ENCODE results near the gene TSPAN12. TPM values are rescaled to one million over a fixed set of nuclear protein-coding genes. Genes with fewer than 3 reads are reported as not detected.

Gene TSPAN12
- total and polyA plus RNA-seq, 2 experiments from 2014 or later = 3.7 to 9.3 TPM

- H3K27ac ChIP-seq = peak overlapping the region; percentile 94
Observed at GRCh38 chr7:120856621-120857352, 1.2 kb downstream of the TSPAN12 start.

GRCh38 chr7:120856198-120856597 is 1.7 kb downstream of the TSPAN12 start:
- DNase-seq (ENCODE audit: low read depth in 1 of 2, low spot score in 1 of 2) = no peak
- Histone ChIP-seq H3K4me3 (peak overlapping the region; percentile 89), H3K4me1 (ENCODE audit: low read depth) (no peaks in the 10 kb centered on the region), H3K27me3 (no peaks in the 10 kb centered on the region), H3K36me3 (no peaks in the 10 kb centered on the region), H3K27ac (no peak overlapping the region), H3K9me3 (ENCODE audit: low read depth) (no peaks in the 10 kb centered on the region)
- TF ChIP-seq CTCF (IDR thresholded peaks at IDR 0.05; ENCODE audit: low read depth, low read length) = no peak

More at GRCh38 chr7:120856621-120857352, 1.2 kb downstream of the TSPAN12 start:
- peak overlapping the region; percentile 89 for H3K4me3 ChIP-seq
- H3K36me3 ChIP-seq = no peaks in the 10 kb centered on the region
- no peaks in the 10 kb centered on the region for H3K27me3 ChIP-seq
- peak; percentile 15 to 50 for DNase-seq (ENCODE audit: low read depth in 1 of 2, low spot score in 1 of 2)
- H3K4me1 ChIP-seq (ENCODE audit: low read depth) = no peaks in the 10 kb centered on the region
- H3K9me3 ChIP-seq (ENCODE audit: low read depth) = no peaks in the 10 kb centered on the region
- TF ChIP-seq CTCF (IDR thresholded peaks at IDR 0.05; ENCODE audit: low read depth, low read length) = no peak

GRCh38 chr7:120852700-120853099 is 5.2 kb downstream of the TSPAN12 start:
- no peak overlapping the region for H3K27ac ChIP-seq
- H3K27me3 ChIP-seq = no peaks in the 10 kb centered on the region
- no peaks in the 10 kb centered on the region for H3K4me1 ChIP-seq (ENCODE audit: low read depth)
- TF ChIP-seq CTCF (IDR thresholded peaks at IDR 0.05; ENCODE audit: low read depth, low read length) = no peak
- DNase-seq (ENCODE audit: low read depth in 1 of 2, low spot score in 1 of 2) = no peak
- H3K4me3 ChIP-seq = no peak overlapping the region
- H3K36me3 ChIP-seq = no peaks in the 10 kb centered on the region
- H3K9me3 ChIP-seq (ENCODE audit: low read depth) = no peaks in the 10 kb centered on the region

- no peaks in the 10 kb centered on the region for H3K36me3 ChIP-seq
- DNase-seq (ENCODE audit: low read depth in 1 of 2, low spot score in 1 of 2) = no peak
- H3K4me1 ChIP-seq (ENCODE audit: low read depth) = no peaks in the 10 kb centered on the region
Observed at GRCh38 chr7:120843109-120843508, 14.8 kb downstream of the TSPAN12 start.

GRCh38 chr7:120842121-120842621 is 15.8 kb downstream of the TSPAN12 start:
- no peak for DNase-seq (ENCODE audit: low read depth in 1 of 2, low spot score in 1 of 2)
- Histone ChIP-seq H3K36me3 (no peaks in the 10 kb centered on the region), H3K4me3 (no peak overlapping the region), H3K4me1 (ENCODE audit: low read depth) (no peaks in the 10 kb centered on the region), H3K9me3 (ENCODE audit: low read depth) (no peaks in the 10 kb centered on the region), H3K27me3 (no peaks in the 10 kb centered on the region), H3K27ac (no peak overlapping the region)
- TF ChIP-seq CTCF (IDR thresholded peaks at IDR 0.05; ENCODE audit: low read depth, low read length) = no peak

More at GRCh38 chr7:120843109-120843508, 14.8 kb downstream of the TSPAN12 start:
- Histone ChIP-seq H3K4me3 (no peak overlapping the region), H3K27ac (no peak overlapping the region), H3K9me3 (ENCODE audit: low read depth) (no peaks in the 10 kb centered on the region), H3K27me3 (no peaks in the 10 kb centered on the region)
- no peak for TF ChIP-seq CTCF (IDR thresholded peaks at IDR 0.05; ENCODE audit: low read depth, low read length)

Measured in cardiac muscle cell (in vitro differentiated cells and primary cell).